ENCODE data around the gene C19orf67. TPM values are rescaled to one million over a fixed set of nuclear protein-coding genes. Genes with fewer than 3 reads are reported as not detected.
"Not testable (repeated sequence)": the region's sequence is repeated elsewhere in the genome, so short reads cannot be mapped to it uniquely, and the experiment has no call there.

C19orf67 gene
- total RNA-seq, 1 donor from 2014 or later: 0.45 TPM

DNA sequence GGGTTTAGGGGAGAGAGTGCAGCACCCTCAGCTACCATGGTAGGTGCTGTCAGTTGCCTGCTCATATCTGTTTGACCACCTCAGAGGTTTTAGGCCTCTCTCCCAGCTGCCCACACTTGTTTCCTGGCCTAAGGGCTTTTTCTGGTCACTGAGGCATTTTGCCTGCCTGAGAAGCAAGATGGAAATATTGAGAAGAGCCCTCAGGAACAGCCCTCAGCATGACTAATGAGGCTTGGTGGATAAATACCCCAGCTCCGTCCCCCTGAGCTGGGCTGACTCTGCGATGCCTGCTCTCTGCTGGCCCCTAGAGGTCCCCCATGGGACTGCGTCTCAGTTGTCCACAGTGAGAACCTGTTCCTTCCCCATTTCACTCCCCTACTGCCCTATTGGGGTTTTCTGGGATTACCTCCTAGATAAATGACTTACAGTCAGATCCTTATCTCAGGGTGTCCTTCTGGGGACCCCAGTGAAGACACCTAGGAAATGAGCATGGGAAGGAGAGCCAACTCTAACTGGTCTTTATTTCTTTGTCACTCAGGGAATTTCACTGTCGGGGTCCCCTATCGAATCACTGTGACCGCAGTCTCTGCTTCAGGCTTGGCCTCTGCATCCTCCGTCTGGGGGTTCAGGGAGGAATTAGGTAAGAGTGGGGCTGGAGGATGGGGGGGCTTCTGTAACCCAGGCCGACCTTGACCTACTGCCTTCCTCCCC is 37.0 kb downstream of the C19orf67 start:
- Mint-ChIP-seq H3K9me3 (no peaks in the 10 kb centered on the region), H3K4me3 (no peak overlapping the region), H3K27me3 (ENCODE audit: low read depth) (no peaks in the 10 kb centered on the region), H3K4me1 (no peaks in the 10 kb centered on the region), H3K36me3 (peaks cover 8% of the 10 kb centered on the region), H3K27ac (no peak overlapping the region)
- DNase-seq (ENCODE audit: low spot score in 2 of 2, unreplicated experiment in 2 of 2): no peak
- TF ChIP-seq, protein P1, sequence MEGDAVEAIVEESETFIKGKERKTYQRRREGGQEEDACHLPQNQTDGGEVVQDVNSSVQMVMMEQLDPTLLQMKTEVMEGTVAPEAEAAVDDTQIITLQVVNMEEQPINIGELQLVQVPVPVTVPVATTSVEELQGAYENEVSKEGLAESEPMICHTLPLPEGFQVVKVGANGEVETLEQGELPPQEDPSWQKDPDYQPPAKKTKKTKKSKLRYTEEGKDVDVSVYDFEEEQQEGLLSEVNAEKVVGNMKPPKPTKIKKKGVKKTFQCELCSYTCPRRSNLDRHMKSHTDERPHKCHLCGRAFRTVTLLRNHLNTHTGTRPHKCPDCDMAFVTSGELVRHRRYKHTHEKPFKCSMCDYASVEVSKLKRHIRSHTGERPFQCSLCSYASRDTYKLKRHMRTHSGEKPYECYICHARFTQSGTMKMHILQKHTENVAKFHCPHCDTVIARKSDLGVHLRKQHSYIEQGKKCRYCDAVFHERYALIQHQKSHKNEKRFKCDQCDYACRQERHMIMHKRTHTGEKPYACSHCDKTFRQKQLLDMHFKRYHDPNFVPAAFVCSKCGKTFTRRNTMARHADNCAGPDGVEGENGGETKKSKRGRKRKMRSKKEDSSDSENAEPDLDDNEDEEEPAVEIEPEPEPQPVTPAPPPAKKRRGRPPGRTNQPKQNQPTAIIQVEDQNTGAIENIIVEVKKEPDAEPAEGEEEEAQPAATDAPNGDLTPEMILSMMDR (IDR thresholded peaks at IDR 0.05; ENCODE audit: unreplicated experiment): peak; percentile 42

DNA sequence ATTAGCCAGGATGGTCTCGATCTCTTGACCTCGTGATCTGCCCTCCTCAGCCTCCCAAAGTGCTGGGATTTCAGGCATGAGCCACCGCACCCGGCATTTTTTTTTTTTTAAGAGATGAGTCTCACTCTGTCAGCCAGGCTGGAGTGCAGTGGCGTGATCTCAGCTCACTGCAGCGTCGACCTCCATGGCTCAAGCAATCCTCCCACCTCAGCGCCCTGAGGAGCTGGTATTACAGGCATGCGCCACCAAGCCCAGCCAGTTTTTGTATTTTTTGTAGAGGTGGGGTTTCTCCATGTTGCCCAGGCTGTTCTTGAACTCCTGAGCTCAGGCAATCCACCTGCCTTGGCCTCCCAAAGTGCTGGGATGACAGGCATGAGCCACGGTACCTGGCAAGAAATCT is 37.7 kb downstream of the C19orf67 start:
- H3K9me3 Mint-ChIP-seq; H3K4me3 Mint-ChIP-seq; H3K4me1 Mint-ChIP-seq; DNase-seq (ENCODE audit: low spot score in 2 of 2, unreplicated experiment in 2 of 2); H3K36me3 Mint-ChIP-seq; H3K27ac Mint-ChIP-seq; H3K27me3 Mint-ChIP-seq (ENCODE audit: low read depth): not testable (repeated sequence)

DNA sequence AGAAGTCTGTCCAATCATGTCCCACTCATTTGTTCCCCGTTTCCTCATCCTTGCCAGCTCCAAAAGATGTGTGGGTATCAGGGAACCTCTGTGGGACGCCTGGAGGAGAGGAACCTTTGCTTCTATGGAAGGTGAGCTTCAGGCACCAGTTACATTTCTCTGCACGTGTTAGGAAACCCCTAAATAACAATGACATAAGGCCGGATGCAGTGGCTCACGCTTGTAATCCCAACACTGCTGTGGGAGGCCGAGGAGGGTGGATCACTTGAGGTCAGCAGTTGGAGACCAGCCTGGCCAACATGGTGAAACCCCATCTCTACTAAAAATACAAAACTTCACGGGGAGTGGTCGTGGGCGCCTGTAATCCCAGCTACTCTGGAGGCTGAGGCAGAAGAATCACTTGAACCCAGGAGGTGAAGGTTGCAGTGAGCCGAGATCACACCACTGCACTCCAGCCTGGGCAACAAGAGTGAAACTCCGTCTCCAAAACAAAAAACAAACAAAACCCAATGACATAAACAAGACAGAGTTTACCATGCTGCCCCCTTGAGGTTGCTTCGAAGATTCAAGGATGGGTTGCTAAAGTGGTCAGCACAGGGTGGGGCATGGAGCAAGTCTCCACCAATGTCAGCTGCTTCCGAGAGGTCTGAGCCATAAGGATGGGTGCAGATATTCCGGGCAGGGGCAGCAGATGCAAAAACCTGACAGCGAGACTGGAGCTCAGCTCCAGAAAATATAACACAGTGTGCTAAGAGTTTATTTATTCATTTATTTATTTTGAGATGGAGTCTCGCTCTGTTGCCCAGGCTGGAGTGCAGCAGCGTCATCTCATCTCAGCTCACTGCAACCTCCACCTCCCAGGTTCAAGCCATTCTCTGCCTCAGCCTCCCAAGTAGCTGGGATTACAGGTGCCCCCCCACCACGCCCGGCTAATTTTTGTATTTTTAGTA is 42.6 kb downstream of the C19orf67 start:
- not testable (repeated sequence) for DNase-seq (ENCODE audit: low spot score in 2 of 2, unreplicated experiment in 2 of 2); H3K36me3 Mint-ChIP-seq; H3K4me3 Mint-ChIP-seq; H3K4me1 Mint-ChIP-seq; H3K9me3 Mint-ChIP-seq; H3K27me3 Mint-ChIP-seq (ENCODE audit: low read depth)
- TF ChIP-seq, protein P1 (IDR thresholded peaks at IDR 0.05; ENCODE audit: unreplicated experiment): peak; percentile 44
- H3K27ac Mint-ChIP-seq: peak overlapping the region; percentile 78

DNA sequence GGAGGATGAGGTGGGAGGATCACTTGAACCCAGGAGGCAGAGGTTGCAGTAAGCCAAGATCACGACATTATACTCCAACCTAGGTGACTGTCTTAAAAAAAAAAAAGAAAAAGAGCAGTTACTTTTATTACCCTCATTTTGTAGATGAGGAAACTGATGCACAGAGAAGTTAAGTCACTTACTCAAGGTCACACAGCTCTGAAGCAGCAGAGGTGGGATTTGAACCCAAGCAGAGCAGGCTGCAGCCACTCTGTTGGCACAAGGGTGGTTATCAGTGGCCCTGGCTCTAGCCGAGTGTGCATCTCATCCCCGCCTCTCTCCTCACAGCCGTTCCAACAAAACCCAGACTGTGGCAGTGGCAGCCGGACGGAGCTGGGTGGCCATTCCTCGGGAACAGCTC is 46.4 kb downstream of the C19orf67 start:
- Mint-ChIP-seq H3K9me3 (no peaks in the 10 kb centered on the region), H3K36me3 (no peaks in the 10 kb centered on the region), H3K4me3 (no peak overlapping the region), H3K27me3 (ENCODE audit: low read depth) (no peaks in the 10 kb centered on the region), H3K4me1 (no peaks in the 10 kb centered on the region), H3K27ac (no peak overlapping the region)
- TF ChIP-seq, protein P1 (IDR thresholded peaks at IDR 0.05; ENCODE audit: unreplicated experiment): no peak
- no peak for DNase-seq (ENCODE audit: low spot score in 2 of 2, unreplicated experiment in 2 of 2)

DNA sequence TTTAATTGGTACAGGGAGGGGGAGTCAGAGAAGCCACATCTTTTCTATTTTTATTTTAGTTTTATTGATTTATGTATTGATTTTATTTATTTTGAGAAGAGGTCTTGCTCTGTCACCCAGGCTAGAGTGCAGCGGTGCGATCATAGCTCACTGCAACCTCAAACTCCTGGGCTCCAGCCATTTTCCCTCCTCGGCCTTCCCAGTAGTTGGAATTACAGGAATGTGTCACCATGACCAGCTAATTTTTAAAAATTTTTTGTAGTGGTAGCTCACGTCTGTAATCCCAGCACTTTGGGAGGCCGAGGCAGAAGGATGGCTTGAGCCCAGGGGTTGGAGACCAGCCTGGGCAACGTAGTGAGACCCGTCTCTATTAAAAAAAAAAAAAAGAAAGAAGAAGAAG is 49.9 kb downstream of the C19orf67 start:
- peaks cover 6% of the 10 kb centered on the region for H3K27me3 Mint-ChIP-seq (ENCODE audit: low read depth)
- no peak overlapping the region for H3K4me3 Mint-ChIP-seq
- H3K36me3 Mint-ChIP-seq: no peaks in the 10 kb centered on the region
- DNase-seq (ENCODE audit: low spot score in 2 of 2, unreplicated experiment in 2 of 2): no peak
- TF ChIP-seq, protein P1 (IDR thresholded peaks at IDR 0.05; ENCODE audit: unreplicated experiment): no peak
- peaks cover 3% of the 10 kb centered on the region for H3K4me1 Mint-ChIP-seq
- H3K9me3 Mint-ChIP-seq: no peaks in the 10 kb centered on the region
- no peak overlapping the region for H3K27ac Mint-ChIP-seq

DNA sequence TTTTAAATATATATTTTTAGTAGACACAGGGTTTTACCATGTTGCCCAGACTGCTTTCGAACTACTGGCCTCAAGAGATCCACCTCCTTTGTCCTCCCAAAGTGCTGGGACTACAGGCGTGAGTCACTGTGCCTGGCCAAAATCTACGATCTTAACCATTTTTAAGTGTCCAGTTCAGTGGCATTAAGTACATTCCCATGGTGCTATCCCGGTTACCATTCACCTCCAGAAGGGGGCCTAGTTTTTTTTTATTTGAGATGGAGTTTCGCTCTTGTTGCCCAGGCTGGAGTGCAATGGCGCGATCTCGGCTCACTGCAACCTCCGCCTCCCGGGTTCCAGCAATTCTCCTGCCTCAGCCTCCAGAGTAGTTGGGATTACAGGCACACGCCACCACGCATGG is 50.4 kb downstream of the C19orf67 start:
- H3K4me1 Mint-ChIP-seq; H3K27me3 Mint-ChIP-seq (ENCODE audit: low read depth); DNase-seq (ENCODE audit: low spot score in 2 of 2, unreplicated experiment in 2 of 2); H3K27ac Mint-ChIP-seq; H3K4me3 Mint-ChIP-seq; H3K9me3 Mint-ChIP-seq; H3K36me3 Mint-ChIP-seq: not testable (repeated sequence)
